T-cell (primary cell): ENCODE measurements around the gene VSX1. TPM values are rescaled to one million over a fixed set of nuclear protein-coding genes. Genes with fewer than 3 reads are reported as not detected.

Source experiments
- ATAC-seq, 4 experiments: fragments of 200-7000 bp in 3 of 4; fragments of 150-1000 bp in 1 of 4; cut with Tn5 transposase; replicated peaks in 1 of 4; 1 replicate in 3 of 4; 2 replicates in 1 of 4; pipeline ENCODE4 v1.10.0; 2021; ENCODE audit warnings: moderate library complexity in 3 of 4, mild to moderate bottlenecking in 2 of 4, moderate number of reproducible peaks in 1 of 4
- CTCF ChIA-PET, 2 donors: fragments of 300-600 bp; sonication (Branson Sonifier 250); formaldehyde crosslinking; loops; one replicate each; lab custom pipeline; 2022; ENCODE audit warnings: antibody characterized with exemption in 2 of 2; lab: Charles Lee
- POLR2A ChIA-PET, 2 donors: fragments of 300-600 bp; sonication (Branson Sonifier 250); formaldehyde crosslinking; loops; one replicate each; lab custom pipeline; 2022; ENCODE audit warnings: antibody characterized with exemption in 2 of 2; lab: Charles Lee
- DNase-seq, 35 experiments: peaks; one replicate each; pipeline versions ENCODE4 v3.0.0 to v3.0.0-alpha.2; 2013 to 2023
- H3K27ac ChIP-seq: one replicate; pipeline ENCODE4 v1.5.1; 2013; ENCODE audit warnings: low read length
- H3K27me3 ChIP-seq, 2 experiments: replicated peaks in 1 of 2; 1 replicate in 1 of 2; 2 replicates in 1 of 2; pipeline versions ENCODE4 v1.6.1 to v1.7.0; 2013; ENCODE audit warnings: low read length in 1 of 2, mixed read lengths in 1 of 2; ENCODE audit not compliant: control insufficient read depth in 2 of 2, insufficient read depth in 2 of 2; ENCODE audit errors: extremely low read depth in 1 of 2
- H3K36me3 ChIP-seq, 2 donors: 1 replicate in 1 of 2; 2 replicates in 1 of 2; pipeline versions ENCODE4 v1.6.1 to v1.7.0; 2013; ENCODE audit warnings: low read length in 1 of 2; ENCODE audit not compliant: control insufficient read depth in 2 of 2, insufficient read depth in 1 of 2; ENCODE audit errors: extremely low read depth in 1 of 2
- H3K4me1 ChIP-seq, 2 experiments: 1 replicate in 1 of 2; 2 replicates in 1 of 2; pipeline versions ENCODE4 v1.6.1 to v1.7.0; 2013; ENCODE audit warnings: low read length in 2 of 2, mixed read lengths in 1 of 2; ENCODE audit not compliant: insufficient read depth in 2 of 2, control insufficient read depth in 1 of 2; ENCODE audit errors: extremely low read depth in 1 of 2
- H3K4me3 ChIP-seq, 2 donors: 1 replicate in 1 of 2; 2 replicates in 1 of 2; pipeline versions ENCODE4 v1.5.1 to v1.7.0; 2013; ENCODE audit warnings: mild to moderate bottlenecking in 2 of 2, low read length in 1 of 2, moderate library complexity in 1 of 2; ENCODE audit not compliant: control insufficient read depth in 1 of 2; ENCODE audit errors: extremely low read depth in 1 of 2
- H3K9me3 ChIP-seq: 2 replicates; pipeline ENCODE4 v1.7.0; 2013
- H3K27ac Mint-ChIP-seq, 2 donors: one replicate each; pipeline ENCODE4 v1.8.0; 2020 to 2021; ENCODE audit warnings: mild to moderate bottlenecking in 2 of 2, mixed read lengths in 2 of 2
- H3K27me3 Mint-ChIP-seq, 2 donors: one replicate each; pipeline ENCODE4 v1.8.0; 2021 to 2022; ENCODE audit warnings: mixed read lengths in 2 of 2
- H3K36me3 Mint-ChIP-seq: one replicate; pipeline ENCODE4 v1.8.0; 2021; ENCODE audit warnings: mixed read lengths
- H3K4me1 Mint-ChIP-seq, 3 donors: one replicate each; pipeline ENCODE4 v1.8.0; 2020 to 2022; ENCODE audit warnings: mixed read lengths in 3 of 3, mild to moderate bottlenecking in 1 of 3
- H3K4me3 Mint-ChIP-seq, 3 donors: one replicate each; pipeline ENCODE4 v1.8.0; 2020 to 2022; ENCODE audit warnings: mild to moderate bottlenecking in 3 of 3, mixed read lengths in 3 of 3, moderate library complexity in 3 of 3
- H3K9me3 Mint-ChIP-seq, 3 donors: one replicate each; pipeline ENCODE4 v1.8.0; 2020 to 2022; ENCODE audit warnings: mixed read lengths in 3 of 3
- WGBS: methylation state at CpG from one replicate; pipeline ENCODE4 v1.1.5; 2013; ENCODE audit warnings: missing lambda C conversion rate; ENCODE audit not compliant: insufficient coverage; 5-methylcytosine and 5-hydroxymethylcytosine counted together
- total RNA-seq, 35 experiments: library from RNA in 6 of 35; stranded (reverse) in 6 of 35; fragments of 120-200 nt in 1 of 35; gene quantifications; one replicate each; pipeline versions ENCODE4 v1.2.1 to v1.2.4 and lab custom pipeline; 2013 to 2026

VSX1 gene
- total RNA-seq, 5 donors from 2014 or later (not counting 1 experiment from before 2014, with no cell fraction given), result not detected

DNA sequence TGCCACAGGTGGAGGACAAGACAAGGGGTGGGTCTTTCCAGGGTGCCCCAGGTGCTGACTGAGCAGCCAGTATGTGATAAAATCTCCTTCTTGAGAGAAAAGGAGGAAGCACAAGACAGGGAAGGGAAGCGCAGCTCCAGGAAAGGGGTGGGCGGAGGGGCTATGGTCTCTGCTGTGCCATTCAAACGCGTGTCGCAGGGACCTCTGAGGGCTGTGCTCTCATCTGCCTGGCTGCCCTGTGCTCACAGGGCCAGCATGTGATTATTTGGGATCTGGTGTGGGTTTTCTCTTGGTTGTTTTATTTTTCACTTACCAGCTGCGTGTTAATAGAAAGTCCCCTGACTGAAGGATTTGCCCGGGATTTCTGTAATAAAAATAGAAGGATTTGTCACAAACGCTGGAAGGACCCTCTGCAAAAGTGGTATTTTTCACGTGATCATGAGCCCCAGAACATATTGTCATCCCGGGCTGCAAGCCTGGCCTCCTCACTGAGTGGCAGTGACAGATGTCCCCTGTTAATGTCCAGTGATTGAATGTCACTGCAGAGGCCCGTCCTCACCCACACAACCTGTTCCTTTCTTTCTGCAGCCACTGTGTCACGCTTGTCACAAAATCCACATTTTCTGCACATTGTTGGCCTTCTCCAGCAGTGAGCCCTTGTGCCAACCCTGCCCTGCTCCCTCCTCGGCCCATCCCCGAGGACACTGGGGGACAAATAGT is 35.0 kb upstream of the VSX1 start:
- no peak for DNase-seq
- ATAC-seq, result no peak
- ChIA-PET POLR2A (no interaction called here), CTCF (no interaction called here)
- no peak overlapping the region for H3K27ac Mint-ChIP-seq
- 73% methylated on average over 14 of the region's 14 CpGs for WGBS
- no peaks in the 10 kb centered on the region for H3K4me1 ChIP-seq
- H3K36me3 ChIP-seq, result no peaks in the 10 kb centered on the region
- H3K4me3 ChIP-seq, result no peak overlapping the region
- H3K36me3 Mint-ChIP-seq, result no peaks in the 10 kb centered on the region
- H3K4me3 Mint-ChIP-seq, result no peak overlapping the region
- H3K27me3 Mint-ChIP-seq, result peaks cover 4 to 20% of the 10 kb centered on the region in 2 donors
- H3K27me3 ChIP-seq, result peaks cover 0 to 14% of the 10 kb centered on the region in 2 experiments
- H3K4me1 Mint-ChIP-seq, result no peaks in the 10 kb centered on the region
- H3K9me3 ChIP-seq, result no peaks in the 10 kb centered on the region
- H3K27ac ChIP-seq, result no peak overlapping the region
- no peaks in the 10 kb centered on the region for H3K9me3 Mint-ChIP-seq

DNA sequence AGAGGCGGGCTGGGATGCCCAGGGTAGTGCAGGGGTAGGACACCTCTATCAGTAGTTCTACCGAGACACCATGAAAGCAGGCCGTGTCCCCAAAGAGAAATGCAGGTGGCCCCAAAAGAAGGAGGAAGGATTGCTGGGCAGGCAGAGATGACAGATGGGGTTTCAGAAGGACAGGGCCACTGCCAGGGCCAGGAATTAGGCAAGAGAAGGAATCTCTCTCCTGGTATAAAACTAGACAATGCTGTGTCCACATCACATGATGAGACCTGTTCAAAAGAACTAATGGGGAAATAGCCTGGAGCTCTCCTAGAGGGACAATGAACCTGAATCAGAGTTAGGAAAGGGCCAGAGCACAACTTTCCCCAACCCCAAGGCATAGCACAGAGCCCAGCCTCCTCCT is 21.6 kb upstream of the VSX1 start:
- H3K4me1 Mint-ChIP-seq, result peaks cover 8 to 13% (median 12%) of the 10 kb centered on the region in 3 donors
- ATAC-seq, result no peak
- Histone ChIP-seq H3K9me3 (no peaks in the 10 kb centered on the region), H3K4me1 (peaks cover 4 to 6% of the 10 kb centered on the region in 2 experiments), H3K27ac (no peak overlapping the region), H3K4me3 (no peak overlapping the region), H3K36me3 (no peaks in the 10 kb centered on the region), H3K27me3 (peaks cover 2 to 23% of the 10 kb centered on the region in 2 experiments)
- ChIA-PET POLR2A (no interaction called here), CTCF (no interaction called here)
- H3K4me3 Mint-ChIP-seq, result no peak overlapping the region
- DNase-seq, result no peak
- no peaks in the 10 kb centered on the region for H3K9me3 Mint-ChIP-seq
- WGBS, result no CpG with 5 or more reads among the region's 3 CpGs
- H3K36me3 Mint-ChIP-seq, result no peaks in the 10 kb centered on the region
- H3K27ac Mint-ChIP-seq, result no peak overlapping the region
- peaks cover 20 to 55% of the 10 kb centered on the region in 2 donors for H3K27me3 Mint-ChIP-seq

DNA sequence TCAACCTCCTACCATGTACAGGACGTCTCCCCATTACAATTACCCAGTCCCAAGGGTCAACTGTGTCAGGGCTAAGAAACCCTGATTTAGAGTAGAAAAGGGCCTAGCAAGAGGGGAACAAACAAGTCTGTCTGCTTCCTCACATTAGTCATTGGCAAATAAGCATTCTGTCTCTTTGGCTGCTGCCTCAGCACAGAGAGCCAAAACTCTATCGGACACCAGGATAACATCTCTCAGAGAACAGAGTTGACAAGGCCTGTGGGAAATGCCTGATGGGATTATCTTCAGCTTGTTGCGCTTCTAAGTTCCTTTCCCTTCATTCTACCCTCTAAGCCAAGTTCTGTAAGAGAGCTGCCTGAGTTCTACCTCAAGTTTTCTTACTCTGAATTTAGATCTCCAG is 19.0 kb upstream of the VSX1 start:
- Mint-ChIP-seq H3K27ac (no peak overlapping the region), H3K4me3 (no peak overlapping the region), H3K4me1 (peaks cover 8 to 13% (median 12%) of the 10 kb centered on the region in 3 donors), H3K9me3 (no peaks in the 10 kb centered on the region), H3K27me3 (peaks cover 6 to 33% of the 10 kb centered on the region in 2 donors), H3K36me3 (no peaks in the 10 kb centered on the region)
- DNase-seq (no peak), ATAC-seq (no peak)
- 86% methylated on average over 1 of the region's 3 CpGs for WGBS
- Histone ChIP-seq H3K36me3 (no peaks in the 10 kb centered on the region), H3K27me3 (peaks cover 2 to 23% of the 10 kb centered on the region in 2 experiments), H3K27ac (no peak overlapping the region), H3K4me3 (no peak overlapping the region), H3K9me3 (no peaks in the 10 kb centered on the region), H3K4me1 (peaks cover 4 to 6% of the 10 kb centered on the region in 2 experiments)
- ChIA-PET CTCF (no interaction called here), POLR2A (no interaction called here)

DNA sequence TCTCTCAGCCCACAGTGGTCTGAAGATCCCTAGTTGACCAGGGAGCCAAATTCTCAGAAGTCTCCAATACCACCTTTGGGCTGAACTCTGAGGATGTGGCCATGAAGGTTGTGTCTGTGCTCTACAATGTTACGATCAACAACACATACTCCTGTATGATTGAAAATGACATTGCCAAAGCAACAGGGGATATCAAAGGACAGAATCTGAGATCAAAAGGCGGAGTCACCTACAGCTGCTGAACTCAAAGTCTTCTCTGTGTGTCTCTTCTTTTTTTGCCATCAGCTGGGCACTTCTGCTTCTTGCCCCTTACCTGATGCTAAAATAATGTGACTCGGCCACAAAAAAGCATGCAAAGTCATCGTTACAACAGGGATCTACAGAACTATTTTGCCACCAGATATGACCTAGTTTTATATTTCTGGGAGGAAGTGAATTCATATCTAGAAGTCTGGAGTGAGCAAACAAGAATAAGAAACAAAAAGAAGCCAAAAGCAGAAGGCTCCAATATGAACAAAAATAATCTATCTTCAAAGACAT is 17.7 kb upstream of the VSX1 start:
- Histone ChIP-seq H3K9me3 (no peaks in the 10 kb centered on the region), H3K4me1 (peaks cover 4 to 6% of the 10 kb centered on the region in 2 experiments), H3K36me3 (no peaks in the 10 kb centered on the region), H3K27ac (no peak overlapping the region), H3K4me3 (no peak overlapping the region), H3K27me3 (peaks cover 2 to 18% of the 10 kb centered on the region in 2 experiments)
- H3K27ac Mint-ChIP-seq, result no peak overlapping the region
- no peaks in the 10 kb centered on the region for H3K9me3 Mint-ChIP-seq
- WGBS, result 50% methylated on average over 1 of the region's 4 CpGs
- no peaks in the 10 kb centered on the region for H3K36me3 Mint-ChIP-seq
- POLR2A ChIA-PET, result no interaction called here
- ATAC-seq (peak in 2 of 4 experiments; percentile 9 to 58), DNase-seq (no peak)
- peaks cover 6 to 20% of the 10 kb centered on the region in 2 donors for H3K27me3 Mint-ChIP-seq
- no peak overlapping the region for H3K4me3 Mint-ChIP-seq
- H3K4me1 Mint-ChIP-seq, result peaks cover 8 to 13% (median 12%) of the 10 kb centered on the region in 3 donors
- CTCF ChIA-PET, result no interaction called here

DNA sequence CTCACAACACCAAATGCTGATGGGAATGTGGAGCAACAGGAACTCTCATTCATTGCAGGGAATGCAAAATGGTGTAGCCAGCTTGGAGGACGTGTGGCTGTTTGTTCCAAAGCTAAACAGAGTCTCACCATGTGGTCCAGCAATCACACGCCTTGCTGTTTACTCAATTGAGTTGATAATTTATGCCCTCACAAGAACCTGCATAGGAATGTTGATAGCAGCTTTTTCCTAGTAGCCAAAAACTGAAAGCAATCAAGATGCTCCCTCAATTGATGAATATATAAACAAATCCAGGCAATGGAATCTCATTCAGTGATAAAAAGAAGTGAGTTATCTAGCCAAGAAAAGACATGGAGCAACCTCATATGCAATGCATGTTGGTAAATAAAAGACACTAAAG is 15.6 kb upstream of the VSX1 start:
- peaks cover 0 to 4% of the 10 kb centered on the region in 2 donors for H3K27me3 Mint-ChIP-seq
- H3K27ac Mint-ChIP-seq, result no peak overlapping the region
- ChIA-PET CTCF (no interaction called here), POLR2A (no interaction called here)
- H3K27ac ChIP-seq, result no peak overlapping the region
- peaks cover 8 to 15% (median 15%) of the 10 kb centered on the region in 3 donors for H3K4me1 Mint-ChIP-seq
- no peaks in the 10 kb centered on the region for H3K9me3 Mint-ChIP-seq
- no peaks in the 10 kb centered on the region for H3K36me3 Mint-ChIP-seq
- no peak for DNase-seq
- no peaks in the 10 kb centered on the region for H3K9me3 ChIP-seq
- H3K4me1 ChIP-seq, result peaks cover 4 to 6% of the 10 kb centered on the region in 2 experiments
- WGBS, result 80% methylated on average over 1 of the region's 2 CpGs
- H3K36me3 ChIP-seq, result no peaks in the 10 kb centered on the region
- H3K27me3 ChIP-seq, result peaks cover 1 to 2% of the 10 kb centered on the region in 2 experiments
- H3K4me3 Mint-ChIP-seq, result no peak overlapping the region
- H3K4me3 ChIP-seq, result no peak overlapping the region
- ATAC-seq, result no peak

DNA sequence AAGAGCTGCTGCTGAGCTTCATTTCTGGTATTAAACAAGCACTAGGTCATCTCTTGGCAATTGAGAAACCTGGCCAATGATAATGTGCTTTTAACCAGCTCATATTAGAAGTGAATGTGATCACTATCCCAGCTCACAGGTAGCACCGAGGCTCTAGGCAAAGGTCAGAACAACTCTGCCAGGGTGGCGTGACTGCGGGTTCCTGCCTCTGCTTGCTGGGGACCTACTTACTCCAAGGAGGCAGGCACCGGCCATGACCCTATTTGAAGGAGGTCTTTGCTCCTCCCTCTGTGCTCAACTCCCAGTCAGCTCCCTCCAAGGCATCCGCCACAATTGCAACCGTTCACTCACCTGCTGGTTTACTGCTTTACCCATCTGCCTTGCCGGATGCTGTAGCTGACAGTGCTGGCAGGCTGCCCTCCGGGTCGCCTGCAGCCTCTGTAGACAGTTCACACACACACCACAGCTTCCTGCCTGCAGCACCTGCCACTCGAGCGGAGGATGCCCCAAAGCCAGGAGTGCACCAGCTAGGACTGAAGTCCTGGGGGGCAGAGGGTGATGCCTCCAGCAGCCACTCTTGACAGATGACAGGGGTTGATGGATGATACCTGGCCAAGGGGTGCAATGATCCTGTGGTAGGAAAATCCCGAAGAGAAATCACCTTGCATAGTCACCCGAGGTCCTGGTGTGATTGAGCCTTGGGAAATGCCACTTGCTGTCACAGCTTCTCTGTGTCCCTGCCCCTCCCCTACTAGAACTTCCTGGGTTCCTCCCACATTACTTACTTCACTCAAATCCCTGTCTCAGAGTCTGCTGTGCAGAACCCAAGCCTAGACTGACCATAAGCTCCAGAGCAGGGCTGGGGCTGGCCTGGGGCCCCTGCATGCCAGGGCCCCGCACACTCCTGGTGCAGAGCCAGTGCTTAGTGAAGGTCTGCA is 8.8 kb upstream of the VSX1 start:
- Mint-ChIP-seq H3K27me3 (peaks cover 7 to 12% of the 10 kb centered on the region in 2 donors), H3K9me3 (no peaks in the 10 kb centered on the region), H3K36me3 (no peaks in the 10 kb centered on the region), H3K4me3 (peak overlapping the region in 1 of 3 donors; percentile 65), H3K27ac (peak overlapping the region; percentile 74 to 79), H3K4me1 (peaks cover 27 to 39% (median 34%) of the 10 kb centered on the region in 3 donors)
- peak; percentile 99 for ATAC-seq
- no peaks in the 10 kb centered on the region for H3K9me3 ChIP-seq
- H3K4me1 ChIP-seq, result peaks cover 17 to 29% of the 10 kb centered on the region in 2 experiments
- peak overlapping the region; percentile 43 for H3K27ac ChIP-seq
- no peak overlapping the region for H3K4me3 ChIP-seq
- ChIA-PET CTCF (interaction anchor here (0.6 to 1.4 kb wide), 5 partner anchors 31 to 104 kb away, joined by 3 to 4 read pairs (median 3); no protein-coding TSS in a partner anchor), POLR2A (interaction anchor here (0.6 to 1.0 kb wide), 2 partner anchors 34 to 105 kb away, joined by 3 to 4 read pairs; partner anchors contain the start of gene ENTPD6 (in 1 of the 2))
- peak; percentile 65 to 89 (median 81) for DNase-seq
- 11% methylated on average over 10 of the region's 14 CpGs for WGBS
- peaks cover 0 to 5% of the 10 kb centered on the region in 2 experiments for H3K27me3 ChIP-seq
- no peaks in the 10 kb centered on the region for H3K36me3 ChIP-seq
